ENCODE results near the gene NT5E.
"Not testable (repeated sequence)": the region's sequence is repeated elsewhere in the genome, so short reads cannot be mapped to it uniquely, and the experiment has no call there.

NT5E gene

GRCh38 chr6:85449818-85450759 is at the start of gene NT5E:
NT5E (plus strand) TSS chr6:85450083; CDS start chr6:85450140, 57 bp downstream.
- DNase-seq (ENCODE audit: low spot score), result peak; percentile 21

DNA sequence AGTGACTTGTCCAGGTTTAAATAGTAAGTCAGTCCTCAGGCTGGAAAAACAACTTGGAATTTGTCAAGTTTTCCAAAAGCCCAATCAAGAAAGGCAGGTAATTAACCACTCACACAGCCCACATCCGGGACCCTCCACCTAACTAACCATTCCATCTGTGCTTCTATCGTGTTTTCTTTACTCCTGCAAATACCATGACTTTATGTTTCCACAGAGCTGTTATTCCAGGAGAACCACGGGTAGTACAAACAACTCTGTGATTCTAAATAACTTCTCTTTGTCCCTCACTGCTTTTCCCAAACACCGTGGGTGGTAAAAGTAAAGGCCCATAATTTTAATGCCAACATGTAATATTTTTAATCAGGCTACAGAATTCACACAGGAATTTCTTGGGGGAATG is 49.6 kb upstream of the NT5E start:
- DNase-seq (ENCODE audit: low spot score), result no peak

DNA sequence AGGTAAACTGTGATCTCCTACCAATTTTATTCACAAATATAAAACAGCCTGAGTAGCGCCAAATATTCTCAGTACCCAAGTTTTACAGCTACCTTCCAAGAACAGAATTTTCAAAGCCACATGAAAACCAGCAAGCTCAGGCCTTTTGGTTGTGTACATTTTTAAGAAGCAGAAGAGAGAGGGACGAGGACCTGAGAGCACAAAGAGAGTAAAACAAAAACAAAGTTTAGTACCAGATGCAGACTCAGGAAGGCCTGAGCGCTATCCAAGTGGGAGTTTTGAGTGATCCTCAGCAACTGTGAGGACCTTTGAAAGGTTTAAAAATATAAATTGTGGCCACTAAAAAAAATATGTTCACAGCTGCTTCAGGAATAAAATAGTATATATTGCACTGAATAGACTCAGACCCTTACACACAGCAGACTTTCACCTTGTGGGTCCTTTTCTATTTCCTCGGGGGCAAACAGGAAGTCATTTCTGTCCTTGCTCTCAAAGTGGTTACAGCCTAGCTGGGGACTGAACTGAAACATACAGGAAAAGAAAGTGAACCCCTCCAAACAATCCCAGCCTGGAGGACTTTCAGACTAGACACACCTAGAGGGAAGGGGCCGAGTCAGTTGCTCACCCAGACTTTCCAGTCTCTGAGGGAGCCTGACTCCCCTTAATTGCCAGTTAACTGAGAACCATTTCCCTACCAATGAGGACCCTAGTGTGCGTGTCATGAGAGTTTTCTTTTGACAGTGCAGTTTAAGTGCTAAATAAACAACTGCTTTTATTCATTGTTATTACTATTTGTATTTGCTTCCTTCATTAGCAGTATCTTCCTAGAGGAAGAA is 48.5 kb upstream of the NT5E start:
- DNase-seq (ENCODE audit: low spot score), result no peak

GRCh38 chr6:85402071-85402470 is 47.8 kb upstream of the NT5E start:
- no peak for DNase-seq (ENCODE audit: low spot score)

DNA sequence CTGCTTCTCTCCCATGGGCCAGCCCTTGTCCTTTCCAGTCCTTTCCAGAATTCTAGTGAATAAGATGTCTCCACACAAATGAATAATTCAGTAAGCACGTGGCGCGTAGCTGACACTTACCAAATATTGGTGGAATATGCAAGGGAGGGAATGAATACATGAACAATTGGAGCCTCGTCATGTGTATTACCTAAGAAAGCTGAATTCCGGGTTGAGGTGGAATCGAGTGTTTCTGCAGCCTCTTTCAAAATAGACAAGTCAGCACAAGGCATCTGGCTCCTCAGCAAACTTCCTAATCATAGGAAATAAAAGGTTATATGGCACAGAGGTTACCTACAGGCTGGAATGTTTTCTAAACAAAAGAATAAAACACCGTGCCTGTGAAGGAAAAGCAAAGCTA is 47.0 kb upstream of the NT5E start:
- no peak for DNase-seq (ENCODE audit: low spot score)

GRCh38 chr6:85403331-85404015 is 46.4 kb upstream of the NT5E start:
- peak; percentile 84 for DNase-seq (ENCODE audit: low spot score)

GRCh38 chr6:85404016-85404563 is 45.8 kb upstream of the NT5E start:
- not testable (repeated sequence) for DNase-seq (ENCODE audit: low spot score)

DNA sequence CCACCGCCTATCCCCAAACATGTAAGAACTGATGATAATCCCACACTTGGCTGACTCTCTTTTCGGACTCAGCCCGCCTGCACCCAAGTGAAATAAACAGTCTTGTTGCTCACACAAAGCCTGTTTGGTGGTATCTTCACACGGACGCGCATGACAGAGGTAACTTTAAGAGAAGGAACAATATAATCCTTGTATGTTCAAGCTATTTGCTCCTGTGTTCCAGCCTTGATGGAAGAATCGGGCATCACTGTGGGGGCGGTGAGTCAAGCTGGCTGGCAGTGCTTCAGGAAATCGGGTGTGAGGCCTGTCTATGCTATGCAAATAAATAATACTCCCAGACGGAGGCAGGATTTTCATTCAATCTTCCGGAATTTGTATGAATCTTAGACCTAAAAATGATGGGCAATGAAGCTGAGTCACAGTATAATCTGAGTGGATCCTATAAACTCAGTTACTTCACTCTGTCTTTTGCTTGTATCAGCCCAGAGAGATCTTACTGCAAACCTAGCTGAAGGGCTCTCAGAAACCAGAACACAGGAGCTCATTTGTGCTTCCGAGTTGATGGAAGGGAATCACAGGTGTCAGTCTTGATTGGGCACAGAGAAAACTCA is 45.2 kb upstream of the NT5E start:
- peak; percentile 91 for DNase-seq (ENCODE audit: low spot score)

- DNase-seq (ENCODE audit: low spot score), result no peak
These were observed 44.6 kb upstream of the NT5E start for GRCh38 chr6:85405175-85405852.

DNA sequence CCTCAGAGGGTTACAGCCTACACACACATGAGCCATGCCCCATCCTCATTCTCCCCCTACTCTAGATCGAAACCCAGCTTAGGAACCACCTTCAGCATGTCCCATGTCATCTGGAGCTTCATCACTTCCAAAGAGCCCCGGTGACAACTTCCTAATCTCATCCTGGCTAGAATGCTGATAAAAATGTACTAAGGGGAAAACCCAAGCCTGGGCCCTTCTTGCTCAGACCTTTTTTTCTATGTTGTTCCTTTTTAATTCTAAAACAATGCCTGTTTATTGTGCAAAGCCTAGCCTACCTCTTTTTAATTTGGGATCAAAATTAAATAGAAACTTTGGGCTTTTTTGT is 44.1 kb upstream of the NT5E start:
- DNase-seq (ENCODE audit: low spot score), result no peak

DNA sequence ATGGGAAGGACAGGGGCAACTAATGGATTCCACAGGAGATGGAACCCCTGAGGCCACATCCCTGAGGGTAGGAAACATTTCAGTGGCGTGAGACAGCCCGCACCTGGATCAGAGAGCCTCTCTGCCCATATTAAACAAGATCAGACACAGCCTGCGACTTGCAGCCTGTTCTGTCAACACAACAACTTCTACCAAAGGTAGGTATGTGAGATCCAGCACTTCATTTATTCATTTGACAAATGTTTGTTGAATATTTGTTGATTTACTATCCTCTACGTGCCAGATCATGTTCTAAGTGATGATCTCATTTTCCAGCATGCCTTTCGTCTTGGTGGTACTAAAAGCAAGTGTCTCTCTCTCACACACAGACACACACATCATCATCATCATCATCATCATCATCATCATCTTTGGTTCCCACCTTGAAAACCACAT is 43.2 kb upstream of the NT5E start:
- no peak for DNase-seq (ENCODE audit: low spot score)

DNA sequence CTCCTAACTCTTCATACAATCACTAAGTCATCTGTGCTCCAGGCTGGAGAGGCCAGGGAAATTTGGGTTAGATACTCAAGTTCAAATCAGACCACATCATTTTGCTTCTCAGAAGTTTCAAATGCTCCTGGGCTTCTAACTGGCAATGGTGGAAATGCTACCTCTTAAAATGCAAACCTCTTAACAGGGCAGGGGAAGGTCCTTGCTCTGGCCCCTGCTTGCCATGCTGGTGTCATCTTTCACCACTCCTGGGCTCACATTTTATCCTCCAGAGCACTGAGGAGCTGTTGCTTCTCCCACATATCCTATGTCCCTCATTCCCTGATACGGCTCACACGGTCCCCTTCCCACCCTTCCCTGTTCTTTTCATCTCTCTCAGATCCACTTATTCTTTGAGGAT is 41.8 kb upstream of the NT5E start:
- no peak for DNase-seq (ENCODE audit: low spot score)

GRCh38 chr6:85412911-85413430 is 36.9 kb upstream of the NT5E start:
- DNase-seq (ENCODE audit: low spot score), result no peak

GRCh38 chr6:85416049-85416448 is 33.8 kb upstream of the NT5E start:
- peak; percentile 45 for DNase-seq (ENCODE audit: low spot score)

DNA sequence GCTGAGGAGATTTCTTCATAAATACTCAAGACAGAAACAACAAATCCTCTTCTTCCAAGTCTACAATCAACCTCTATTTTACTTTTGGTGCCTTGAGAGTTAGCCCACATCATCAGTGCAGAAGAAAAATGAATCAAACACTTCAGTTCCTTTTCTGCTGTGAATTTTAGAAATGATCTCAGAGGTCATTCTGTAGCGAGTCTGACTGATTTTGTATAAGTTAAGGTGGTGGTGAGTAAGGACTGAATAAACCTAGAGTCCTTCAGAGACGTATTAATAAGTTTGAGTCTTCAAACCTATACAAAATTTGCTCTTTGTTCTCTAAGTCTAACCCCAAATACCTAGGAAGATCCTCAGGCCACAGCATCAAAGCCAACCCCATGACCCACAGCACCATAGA is 33.1 kb upstream of the NT5E start:
- DNase-seq (ENCODE audit: low spot score), result no peak

GRCh38 chr6:85417336-85417735 is 32.5 kb upstream of the NT5E start:
- DNase-seq (ENCODE audit: low spot score), result no peak

DNA sequence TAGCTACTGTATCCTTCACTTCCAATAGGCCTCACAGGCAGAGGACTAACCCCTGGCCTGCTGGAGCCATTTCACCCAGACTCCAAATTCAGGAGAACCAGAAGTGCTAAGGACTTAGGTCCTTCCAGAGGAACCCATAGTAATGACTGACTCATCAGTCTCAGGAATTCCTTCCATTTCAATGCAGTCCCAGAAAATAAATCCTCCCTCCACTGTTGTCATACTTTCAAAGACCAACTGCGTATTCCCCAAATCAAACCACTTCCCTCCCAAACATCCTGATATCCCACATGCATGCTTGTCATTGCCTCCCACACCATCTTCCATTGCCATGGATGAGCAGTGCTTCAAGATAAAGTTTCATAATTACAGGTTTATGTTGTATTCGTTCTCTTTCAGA is 31.8 kb upstream of the NT5E start:
- no peak for DNase-seq (ENCODE audit: low spot score)

DNA sequence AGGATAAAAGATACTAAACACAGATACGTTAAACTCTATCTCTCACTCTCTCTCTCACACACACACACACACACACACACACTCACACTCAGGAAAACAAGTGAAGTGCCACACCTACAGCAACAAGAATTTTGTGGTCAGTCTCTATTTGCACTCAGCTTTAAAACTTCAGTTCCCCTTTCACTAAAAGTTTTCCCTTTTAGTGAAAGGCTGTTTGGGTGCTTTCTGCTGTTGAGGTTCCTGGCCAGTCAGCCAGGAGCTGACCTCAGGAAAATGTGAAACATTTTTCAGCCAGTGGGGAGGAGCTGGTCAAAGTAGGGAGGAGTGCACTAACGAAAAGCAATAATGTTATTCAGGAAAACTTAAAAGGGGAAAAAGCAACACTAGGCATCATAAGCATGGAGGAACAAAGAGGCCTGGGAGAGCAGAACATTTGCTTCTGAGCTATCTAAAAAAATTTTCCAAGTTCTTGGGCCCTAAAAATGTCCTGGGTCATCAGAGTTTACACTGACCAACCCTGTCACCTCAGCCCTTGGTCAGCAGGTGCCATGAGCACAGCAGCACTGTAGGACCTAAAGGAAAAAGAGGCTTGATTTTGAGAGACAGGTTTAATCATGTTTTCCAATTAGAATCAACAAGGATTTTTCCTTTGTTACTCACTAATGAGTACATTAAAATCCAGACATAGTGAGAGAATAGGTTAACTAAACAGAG is 30.7 kb upstream of the NT5E start:
- DNase-seq (ENCODE audit: low spot score), result no peak

- no peak for DNase-seq (ENCODE audit: low spot score)
These were observed 29.3 kb upstream of the NT5E start for GRCh38 chr6:85420551-85420950.

DNA sequence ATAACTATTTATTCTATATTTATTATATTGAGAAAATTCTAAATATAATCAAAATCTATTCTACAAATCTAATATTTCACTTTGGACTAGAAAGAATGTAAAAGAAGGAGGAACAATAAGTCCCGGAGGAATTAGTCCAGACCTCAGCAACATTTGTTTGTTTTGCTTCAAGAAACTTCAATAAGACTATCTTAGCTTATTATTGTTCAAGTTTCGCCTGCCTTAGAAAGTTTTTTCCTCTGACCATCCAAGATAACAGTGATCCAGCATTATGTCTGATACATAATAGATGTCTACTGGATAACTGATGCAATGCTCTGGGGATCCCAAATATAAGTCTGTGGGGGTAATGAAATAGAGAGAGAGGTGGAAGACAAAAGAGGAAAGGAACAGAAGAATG is 28.7 kb upstream of the NT5E start:
- no peak for DNase-seq (ENCODE audit: low spot score)

Data from COLO829 (cell line).